Measurements from ENCODE around the gene GGA1.

- TF ChIP-seq CTCF (conservative IDR thresholded peaks at IDR 0.05) (no peak), EZH2 (IDR thresholded peaks at IDR 0.05; ENCODE audit: low read depth) (no peak)
Observed at GRCh38 chr22:37635157-37635556, 26.5 kb downstream of the GGA1 start.

Measured in PC-9 (cell line).